ENCODE measurements around the gene MRM3. TPM values are rescaled to one million over a fixed set of nuclear protein-coding genes. Genes with fewer than 3 reads are reported as not detected.
"Not testable (repeated sequence)": the region's sequence is repeated elsewhere in the genome, so short reads cannot be mapped to it uniquely, and the experiment has no call there.

Gene MRM3
- total RNA-seq, 1 donor from 2014 or later = 12.3 TPM

- no peak for DNase-seq
- Histone ChIP-seq H3K36me3 (peaks cover 69% of the 10 kb centered on the region), H3K4me3 (no peak overlapping the region), H3K27ac (no peak overlapping the region), H3K9me3 (no peaks in the 10 kb centered on the region), H3K27me3 (ENCODE audit: low read depth) (no peaks in the 10 kb centered on the region), H3K4me1 (peaks cover 10% of the 10 kb centered on the region)
- TF ChIP-seq CTCF (IDR thresholded peaks at IDR 0.05) = no peak
- ATAC-seq = no peak
- intact Hi-C loops (cut with DNase I) = no loop called here
Observed at GRCh38 chr17:746181-746580, 36.0 kb upstream of the MRM3 start.

GRCh38 chr17:746783-747629 lies 35.1 kb upstream of the MRM3 start:
- H3K36me3 ChIP-seq = peaks cover 62% of the 10 kb centered on the region
- peaks cover 15% of the 10 kb centered on the region for H3K4me1 ChIP-seq
- H3K27ac ChIP-seq = no peak overlapping the region
- no peak for TF ChIP-seq CTCF (IDR thresholded peaks at IDR 0.05)
- intact Hi-C loops (cut with DNase I) = no loop called here
- no peaks in the 10 kb centered on the region for H3K27me3 ChIP-seq (ENCODE audit: low read depth)
- no peak overlapping the region for H3K4me3 ChIP-seq
- no peak for DNase-seq
- no peaks in the 10 kb centered on the region for H3K9me3 ChIP-seq
- no peak for ATAC-seq

GRCh38 chr17:748604-749003 lies 33.5 kb upstream of the MRM3 start:
- H3K9me3 ChIP-seq; H3K27me3 ChIP-seq (ENCODE audit: low read depth); DNase-seq; H3K27ac ChIP-seq; ATAC-seq; intact Hi-C loops (cut with DNase I); H3K4me3 ChIP-seq: not testable (repeated sequence)
- Histone ChIP-seq H3K4me1 (peaks cover 15% of the 10 kb centered on the region), H3K36me3 (peaks cover 46% of the 10 kb centered on the region)

- H3K4me3 ChIP-seq; DNase-seq; H3K9me3 ChIP-seq; ATAC-seq; intact Hi-C loops (cut with DNase I); H3K27me3 ChIP-seq (ENCODE audit: low read depth); H3K27ac ChIP-seq: not testable (repeated sequence)
- Histone ChIP-seq H3K4me1 (peaks cover 15% of the 10 kb centered on the region), H3K36me3 (peaks cover 40% of the 10 kb centered on the region)
Observed at GRCh38 chr17:749359-749758, 32.8 kb upstream of the MRM3 start.

- peaks cover 15% of the 10 kb centered on the region for H3K4me1 ChIP-seq
- no peak for TF ChIP-seq CTCF (IDR thresholded peaks at IDR 0.05)
- H3K9me3 ChIP-seq = no peaks in the 10 kb centered on the region
- no peak overlapping the region for H3K4me3 ChIP-seq
- ATAC-seq (no peak), DNase-seq (no peak)
- H3K36me3 ChIP-seq = peaks cover 28% of the 10 kb centered on the region
- intact Hi-C loops (cut with DNase I) = no loop called here
- no peak overlapping the region for H3K27ac ChIP-seq
- no peaks in the 10 kb centered on the region for H3K27me3 ChIP-seq (ENCODE audit: low read depth)
Observed at GRCh38 chr17:750431-751037, 31.6 kb upstream of the MRM3 start.

- H3K36me3 ChIP-seq = peaks cover 20% of the 10 kb centered on the region
- TF ChIP-seq CTCF (IDR thresholded peaks at IDR 0.05) = no peak
- ATAC-seq = peak; percentile 49 to 55
- peak overlapping the region; percentile 83 for H3K27ac ChIP-seq
- H3K4me1 ChIP-seq = peaks cover 15% of the 10 kb centered on the region
- intact Hi-C loops (cut with DNase I) = no loop called here
- peak overlapping the region; percentile 82 for H3K4me3 ChIP-seq
- no peaks in the 10 kb centered on the region for H3K9me3 ChIP-seq
- DNase-seq = peak; percentile 62
- H3K27me3 ChIP-seq (ENCODE audit: low read depth) = no peaks in the 10 kb centered on the region
Observed at GRCh38 chr17:751269-752001, 30.7 kb upstream of the MRM3 start.
